HUES64 (cell line): Measurements from ENCODE around the gene GLTP.

ENCODE experiments used
- H3K27ac ChIP-seq: 2 replicates; pipeline ENCODE4 v1.7.0; 2013; ENCODE audit warnings: low read depth, low read length, inconsistent platforms
- H3K27me3 ChIP-seq: 2 replicates; pipeline ENCODE4 v1.6.1; 2013; ENCODE audit warnings: mild to moderate bottlenecking, low read length; ENCODE audit not compliant: insufficient read depth
- H3K36me3 ChIP-seq: 2 replicates; pipeline ENCODE4 v1.6.1; 2013; ENCODE audit warnings: mild to moderate bottlenecking, low read length; ENCODE audit not compliant: insufficient read depth
- H3K4me1 ChIP-seq: 2 replicates; pipeline ENCODE4 v1.6.1; 2013; ENCODE audit warnings: mild to moderate bottlenecking, low read length, moderate library complexity; ENCODE audit not compliant: insufficient read depth
- H3K4me3 ChIP-seq: 2 replicates; pipeline ENCODE4 v1.5.1; 2013; ENCODE audit warnings: mild to moderate bottlenecking, low read length, moderate library complexity
- H3K9ac ChIP-seq: 2 replicates; pipeline ENCODE4 v1.6.1; 2013; ENCODE audit warnings: mild to moderate bottlenecking, low read depth, low read length
- H3K9me3 ChIP-seq: 2 replicates; pipeline ENCODE4 v1.6.1; 2013; ENCODE audit warnings: low read depth, low read length; ENCODE audit not compliant: insufficient read depth
- WGBS: fragments of 150-250, 120-280 bp; methylation state at CpG from one replicate; pipeline ENCODE4 v1.1.7; 2013; ENCODE audit warnings: missing lambda C conversion rate; 5-methylcytosine and 5-hydroxymethylcytosine counted together

Gene GLTP

GRCh38 chr12:109807954-109808643 is 72.2 kb downstream of the GLTP start:
- Histone ChIP-seq H3K9ac (no peak overlapping the region), H3K27ac (no peak overlapping the region), H3K4me1 (no peaks in the 10 kb centered on the region), H3K36me3 (no peaks in the 10 kb centered on the region), H3K27me3 (no peaks in the 10 kb centered on the region), H3K9me3 (no peaks in the 10 kb centered on the region), H3K4me3 (no peak overlapping the region)
- WGBS, result 93% methylated on average over 12 of the region's 12 CpGs

- H3K27ac ChIP-seq, result no peak overlapping the region
- H3K9me3 ChIP-seq, result no peaks in the 10 kb centered on the region
- H3K36me3 ChIP-seq, result no peaks in the 10 kb centered on the region
- H3K4me3 ChIP-seq, result no peak overlapping the region
- H3K4me1 ChIP-seq, result no peaks in the 10 kb centered on the region
- no peak overlapping the region for H3K9ac ChIP-seq
- H3K27me3 ChIP-seq, result no peaks in the 10 kb centered on the region
- 53% methylated on average over 12 of the region's 12 CpGs for WGBS
Observed at GRCh38 chr12:109804820-109805761, 75.2 kb downstream of the GLTP start.

DNA sequence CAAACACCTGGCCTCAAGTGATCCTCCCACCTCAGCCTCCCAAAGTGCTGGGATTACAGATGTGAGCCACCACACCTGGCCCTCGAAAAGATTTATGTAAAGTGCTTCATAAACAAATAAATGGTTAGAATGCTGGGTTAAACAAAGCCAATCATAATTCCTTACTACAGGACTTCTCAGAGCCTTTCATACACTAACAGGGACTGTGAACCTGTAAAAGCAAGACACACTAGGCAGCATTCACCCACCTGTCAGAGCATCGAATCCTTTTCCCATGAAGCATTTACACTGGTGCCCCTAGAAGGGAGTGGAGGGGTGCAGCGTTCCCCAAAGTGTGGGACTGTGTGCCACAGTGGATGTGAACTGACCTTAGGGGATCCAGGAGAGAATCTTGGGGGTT is 76.7 kb downstream of the GLTP start:
- 96% methylated on average over 3 of the region's 3 CpGs for WGBS
- no peak overlapping the region for H3K27ac ChIP-seq
- no peak overlapping the region for H3K4me3 ChIP-seq
- no peaks in the 10 kb centered on the region for H3K4me1 ChIP-seq
- no peaks in the 10 kb centered on the region for H3K27me3 ChIP-seq
- H3K9me3 ChIP-seq, result no peaks in the 10 kb centered on the region
- no peak overlapping the region for H3K9ac ChIP-seq
- no peaks in the 10 kb centered on the region for H3K36me3 ChIP-seq

DNA sequence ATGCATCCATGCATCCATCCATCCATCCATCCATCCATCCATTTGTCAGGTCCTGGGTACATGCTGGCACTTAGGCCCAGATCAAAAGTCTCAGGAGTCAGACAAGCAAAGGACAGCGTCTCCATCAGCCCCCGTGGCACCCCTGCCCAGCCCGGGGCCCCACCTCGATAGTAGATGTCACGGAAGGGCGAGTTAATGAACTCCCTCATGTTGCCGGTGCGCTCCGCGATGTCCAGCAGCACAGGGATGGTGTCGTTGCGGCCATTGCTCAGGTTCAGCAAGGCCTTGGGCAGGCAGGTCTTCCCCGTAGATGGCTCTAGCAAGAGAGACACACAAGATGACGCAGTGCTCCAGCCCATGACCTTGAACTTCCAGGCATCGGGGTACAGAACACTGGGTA is 77.5 kb downstream of the GLTP start:
- Histone ChIP-seq H3K36me3 (no peaks in the 10 kb centered on the region), H3K27ac (no peak overlapping the region), H3K4me1 (no peaks in the 10 kb centered on the region), H3K27me3 (no peaks in the 10 kb centered on the region), H3K9me3 (no peaks in the 10 kb centered on the region), H3K9ac (no peak overlapping the region), H3K4me3 (no peak overlapping the region)
- WGBS, result 96% methylated on average over 15 of the region's 15 CpGs
